H1 (cell line): ENCODE measurements around the gene C21orf58. TPM values are rescaled to one million over a fixed set of nuclear protein-coding genes. Genes with fewer than 3 reads are reported as not detected.

Source experiments
- ATF2 ChIP-seq: IDR thresholded peaks from 2 replicates; pipeline ENCODE4 v1.6.1; 2012; ENCODE audit warnings: low read length, inconsistent platforms
- polyA plus RNA-seq, 7 experiments: library from polyadenylated mRNA; depleted of rRNA in 3 of 7; stranded (reverse) in 5 of 7; unstranded in 2 of 7; fragments of >200 nt in 5 of 7; fragments of 200-250 nt in 2 of 7; gene quantifications; 1 replicate in 5 of 7; 2 replicates in 1 of 7; 4 replicates in 1 of 7; pipeline versions ENCODE4 v1.2.1 to v1.2.3, GENCODE V29; 2011 to 2013; ENCODE audit warnings: missing spikeins in 2 of 7, mixed read lengths in 2 of 7
- total RNA-seq: library from RNA; stranded (reverse); fragmentation: NEBNext Ultra II Directional; extraction: Animal tissue kit (Norgen Biotek cat#: 25700); gene quantifications from 2 replicates; pipeline ENCODE4 v1.2.1, GENCODE V29; 2021

C21orf58 gene
- total and polyA plus RNA-seq, 2 of the 8 experiments (the other 6 are each of a cell fraction or from before 2014, with no cell fraction given), result 13.8 to 26.1 TPM

- TF ChIP-seq ATF2, result no peak
Measured at GRCh38 chr21:46371204-46372013, 47.7 kb upstream of the C21orf58 start (continued).
